Right atrium auricular region (tissue), 2 donors: ENCODE results near the gene LRRC74A. TPM values are rescaled to one million over a fixed set of nuclear protein-coding genes. Genes with fewer than 3 reads are reported as not detected.

ENCODE experiments used
- DNase-seq: peaks from one replicate; pipeline ENCODE4 v3.0.0-alpha.2; 2019; ENCODE audit warnings: low spot score
- H3K27ac ChIP-seq, 2 donors: fragments of 200-600 bp; sonication (generic); 1 replicate in 1 of 2; 2 replicates in 1 of 2; pipeline ENCODE4 v1.5.1; 2016 to 2019
- H3K27me3 ChIP-seq, 2 donors: fragments of 200-600 bp; sonication (generic); one replicate each; pipeline versions ENCODE4 v1.5.1 to v1.6.0; 2017 to 2019
- H3K36me3 ChIP-seq: fragments of 200-600 bp; sonication (generic); one replicate; pipeline ENCODE4 v1.5.1; 2016
- H3K4me1 ChIP-seq, 2 donors: fragments of 200-600 bp; sonication (generic); one replicate each; pipeline versions ENCODE4 v1.5.1 to v1.6.0; 2017 to 2019
- H3K4me3 ChIP-seq, 2 donors: fragments of 200-600 bp; sonication (generic); 1 replicate in 1 of 2; 2 replicates in 1 of 2; pipeline ENCODE4 v1.5.1; 2017 to 2019; ENCODE audit warnings: mild to moderate bottlenecking in 1 of 2, moderate library complexity in 1 of 2
- H3K9me3 ChIP-seq, 2 donors: fragments of 200-600 bp; sonication (generic); one replicate each; pipeline ENCODE4 v1.5.1; 2019
- total RNA-seq, 2 donors: library from RNA; depleted of rRNA; stranded (reverse); fragments of >200 nt; gene quantifications; one replicate each; pipeline ENCODE4 v1.1.0, GENCODE V29; 2016
- TF ChIP-seq, protein P1 (sequence below), 2 donors: fragments of 200-600 bp; sonication (generic); IDR thresholded peaks; one replicate each; pipeline ENCODE4 v1.5.1; 2019; ENCODE audit warnings: antibody characterized with exemption in 2 of 2

Gene LRRC74A
- total RNA-seq, 2 donors from 2014 or later = not detected

DNA sequence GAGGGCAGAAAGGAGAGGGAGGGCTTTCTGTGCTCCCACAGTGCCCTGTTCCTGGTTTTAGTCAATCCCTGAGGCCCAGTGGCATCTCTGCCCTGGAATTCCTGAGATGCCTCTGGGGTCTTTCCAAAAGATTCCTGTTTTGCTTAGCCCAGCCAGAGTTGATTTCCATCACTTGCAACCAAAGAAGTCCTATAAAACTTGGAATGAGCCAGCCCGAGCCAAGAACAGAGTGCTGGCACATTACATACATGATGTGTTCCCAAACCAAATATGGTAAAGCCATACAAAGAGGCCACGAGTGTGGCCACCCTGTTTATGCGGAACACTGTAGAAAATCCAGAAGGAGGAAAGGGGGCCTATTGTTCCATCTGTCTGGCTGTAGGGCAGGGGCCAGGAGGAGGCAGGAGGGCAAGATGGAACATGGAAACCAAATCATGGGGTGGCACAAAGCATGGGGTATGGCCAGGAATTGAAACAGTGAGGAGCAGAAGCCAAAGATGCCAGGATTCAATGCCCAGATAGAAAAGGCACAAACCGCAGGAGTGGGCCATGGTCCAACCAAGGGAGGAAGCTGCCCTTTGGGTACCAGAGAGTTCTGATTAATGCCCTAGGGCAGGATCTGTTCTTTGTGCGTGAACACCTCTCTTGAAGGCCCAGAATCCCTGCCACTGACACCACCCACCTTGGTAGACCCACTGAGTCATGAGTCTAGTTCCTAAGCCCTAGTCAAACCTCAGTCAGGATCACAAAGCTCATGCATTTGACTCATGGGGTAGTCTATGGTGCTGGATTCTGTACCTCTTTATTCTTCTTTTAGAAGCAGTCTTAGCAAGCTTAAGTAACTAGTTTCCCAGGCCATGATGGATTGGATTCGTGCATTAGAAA is 75.2 kb downstream of the LRRC74A start:
- no peak overlapping the region for H3K4me3 ChIP-seq
- H3K4me1 ChIP-seq = peaks cover 0 to 26% of the 10 kb centered on the region in 2 donors
- H3K27ac ChIP-seq = peak overlapping the region in 1 of 2 donors; percentile 56
- DNase-seq = no peak
- TF ChIP-seq, protein P1, sequence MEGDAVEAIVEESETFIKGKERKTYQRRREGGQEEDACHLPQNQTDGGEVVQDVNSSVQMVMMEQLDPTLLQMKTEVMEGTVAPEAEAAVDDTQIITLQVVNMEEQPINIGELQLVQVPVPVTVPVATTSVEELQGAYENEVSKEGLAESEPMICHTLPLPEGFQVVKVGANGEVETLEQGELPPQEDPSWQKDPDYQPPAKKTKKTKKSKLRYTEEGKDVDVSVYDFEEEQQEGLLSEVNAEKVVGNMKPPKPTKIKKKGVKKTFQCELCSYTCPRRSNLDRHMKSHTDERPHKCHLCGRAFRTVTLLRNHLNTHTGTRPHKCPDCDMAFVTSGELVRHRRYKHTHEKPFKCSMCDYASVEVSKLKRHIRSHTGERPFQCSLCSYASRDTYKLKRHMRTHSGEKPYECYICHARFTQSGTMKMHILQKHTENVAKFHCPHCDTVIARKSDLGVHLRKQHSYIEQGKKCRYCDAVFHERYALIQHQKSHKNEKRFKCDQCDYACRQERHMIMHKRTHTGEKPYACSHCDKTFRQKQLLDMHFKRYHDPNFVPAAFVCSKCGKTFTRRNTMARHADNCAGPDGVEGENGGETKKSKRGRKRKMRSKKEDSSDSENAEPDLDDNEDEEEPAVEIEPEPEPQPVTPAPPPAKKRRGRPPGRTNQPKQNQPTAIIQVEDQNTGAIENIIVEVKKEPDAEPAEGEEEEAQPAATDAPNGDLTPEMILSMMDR (IDR thresholded peaks at IDR 0.05) = no peak
- no peaks in the 10 kb centered on the region for H3K36me3 ChIP-seq
- no peaks in the 10 kb centered on the region for H3K9me3 ChIP-seq
- H3K27me3 ChIP-seq = no peaks in the 10 kb centered on the region

DNA sequence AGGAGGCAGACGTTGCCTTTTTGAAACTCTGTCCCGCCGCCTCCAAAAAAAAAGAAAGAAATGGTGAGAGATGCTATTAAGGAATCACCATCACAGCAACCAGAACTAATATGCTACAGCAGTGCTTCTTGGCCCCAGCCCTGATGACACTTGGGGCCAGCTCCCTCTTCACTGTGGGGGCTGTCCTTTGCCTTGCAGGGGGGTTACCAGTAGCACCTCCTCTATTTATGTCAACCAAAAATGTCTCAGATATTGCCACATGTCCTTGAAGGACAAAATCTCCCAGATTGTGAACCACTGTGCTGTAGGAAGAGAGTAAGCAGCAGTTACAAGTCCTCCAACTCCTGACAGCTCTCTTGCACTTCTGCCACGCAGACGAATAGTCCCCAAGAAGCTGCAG is 76.4 kb downstream of the LRRC74A start:
- H3K27ac ChIP-seq = peak overlapping the region in 1 of 2 donors; percentile 19
- no peaks in the 10 kb centered on the region for H3K27me3 ChIP-seq
- no peaks in the 10 kb centered on the region for H3K36me3 ChIP-seq
- TF ChIP-seq, protein P1 (IDR thresholded peaks at IDR 0.05) = no peak
- no peak overlapping the region for H3K4me3 ChIP-seq
- DNase-seq = no peak
- H3K4me1 ChIP-seq = peaks cover 0 to 26% of the 10 kb centered on the region in 2 donors
- no peaks in the 10 kb centered on the region for H3K9me3 ChIP-seq

DNA sequence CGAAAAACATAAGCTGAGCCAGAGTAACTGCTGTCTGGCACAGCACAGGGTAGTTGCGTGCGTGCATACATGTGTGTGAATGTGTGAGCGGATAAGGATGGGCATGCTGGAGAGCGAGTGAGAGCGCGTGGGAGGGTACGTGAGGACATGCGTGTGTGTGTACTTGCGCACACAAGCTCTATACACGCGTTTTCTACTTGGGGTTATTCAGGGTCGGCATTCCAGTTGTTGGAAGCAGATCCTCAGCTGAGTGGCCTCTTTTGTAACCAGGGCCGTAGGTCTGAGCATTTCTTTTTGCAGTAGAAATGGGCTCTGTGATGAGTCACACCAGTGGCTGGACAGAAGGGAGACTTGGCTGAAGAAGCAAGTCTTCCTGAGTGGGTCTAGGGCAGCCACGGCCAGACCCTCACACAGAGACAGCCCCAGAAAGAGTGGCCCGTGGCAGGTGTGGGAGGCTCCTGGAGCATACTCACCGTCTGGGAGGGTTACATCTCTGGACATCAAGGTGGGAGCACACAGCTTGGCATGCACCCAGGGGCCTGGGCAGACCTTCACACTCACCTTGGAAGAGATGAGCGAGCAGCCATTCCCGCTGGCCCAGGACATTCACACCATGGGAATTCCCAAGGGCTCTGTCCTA is 78.0 kb downstream of the LRRC74A start:
- peaks cover 0 to 26% of the 10 kb centered on the region in 2 donors for H3K4me1 ChIP-seq
- H3K36me3 ChIP-seq = no peaks in the 10 kb centered on the region
- no peaks in the 10 kb centered on the region for H3K27me3 ChIP-seq
- peak; percentile 83 for DNase-seq
- TF ChIP-seq, protein P1 (IDR thresholded peaks at IDR 0.05) = no peak
- no peaks in the 10 kb centered on the region for H3K9me3 ChIP-seq
- H3K27ac ChIP-seq = peak overlapping the region; percentile 64 to 70
- H3K4me3 ChIP-seq = no peak overlapping the region

DNA sequence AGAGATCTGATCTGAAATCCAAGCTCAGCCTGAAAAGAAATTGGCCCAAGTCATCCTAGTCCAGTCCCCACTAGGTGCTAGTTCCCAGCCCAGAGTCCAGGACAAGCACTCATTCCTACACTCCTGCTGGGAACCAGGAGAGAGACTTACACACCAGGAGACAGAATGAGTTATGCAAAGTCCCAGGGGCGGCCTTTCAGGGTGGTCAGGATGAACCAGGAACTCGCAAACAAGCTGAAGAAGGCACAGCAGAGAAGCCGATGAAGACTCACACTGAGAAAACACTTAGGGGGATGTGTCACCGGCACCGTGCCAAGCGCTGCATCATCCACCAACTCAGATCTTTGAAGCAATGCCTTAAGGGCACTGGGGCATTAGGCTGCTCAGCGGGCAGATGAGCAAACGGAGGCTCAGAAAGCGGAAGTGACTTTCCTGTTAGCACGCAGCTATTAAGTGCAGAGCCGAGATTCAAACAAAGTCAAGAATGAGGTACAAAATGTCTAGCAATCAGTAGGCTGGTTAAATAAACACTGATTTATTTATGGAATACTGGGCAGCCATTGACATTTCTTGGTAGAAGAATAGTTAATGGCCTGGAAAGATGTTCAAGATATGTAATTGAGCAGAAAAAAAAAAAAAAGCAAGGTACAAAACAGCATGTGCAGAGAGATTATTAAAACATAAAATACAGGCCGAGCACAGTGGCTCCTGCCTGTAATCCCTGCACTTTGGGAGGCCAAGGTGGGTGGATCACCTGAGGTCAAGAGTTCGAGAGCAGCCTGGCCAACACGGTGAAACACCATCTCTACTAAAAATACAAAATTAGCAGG is 78.7 kb downstream of the LRRC74A start:
- TF ChIP-seq, protein P1 (IDR thresholded peaks at IDR 0.05) = no peak
- Histone ChIP-seq H3K27me3 (no peaks in the 10 kb centered on the region), H3K36me3 (no peaks in the 10 kb centered on the region), H3K9me3 (no peaks in the 10 kb centered on the region), H3K4me1 (peaks cover 0 to 26% of the 10 kb centered on the region in 2 donors), H3K4me3 (no peak overlapping the region), H3K27ac (peak overlapping the region; percentile 64 to 70)
- peak; percentile 86 for DNase-seq

DNA sequence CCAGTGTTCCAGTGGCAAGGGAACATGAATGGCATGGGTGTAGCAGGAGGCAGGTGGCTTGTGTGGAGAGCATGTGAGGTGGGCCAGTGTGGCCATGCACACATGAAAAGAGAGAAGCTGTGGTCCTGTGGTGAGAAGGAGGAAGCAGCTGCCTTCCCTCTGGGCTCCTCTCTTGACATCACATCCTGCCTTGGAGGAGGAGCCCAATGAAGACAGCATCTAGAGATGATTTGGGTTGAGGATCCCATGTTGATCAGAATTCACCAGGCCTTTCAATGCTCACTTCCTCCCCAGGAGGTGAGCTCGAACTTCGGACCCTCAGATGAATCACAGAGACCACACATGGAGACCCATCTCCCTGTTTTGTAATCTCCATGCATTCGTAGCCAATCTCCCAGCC is 82.6 kb downstream of the LRRC74A start:
- no peak overlapping the region for H3K4me3 ChIP-seq
- H3K27ac ChIP-seq = no peak overlapping the region
- H3K36me3 ChIP-seq = no peaks in the 10 kb centered on the region
- TF ChIP-seq, protein P1 (IDR thresholded peaks at IDR 0.05) = no peak
- no peaks in the 10 kb centered on the region for H3K27me3 ChIP-seq
- peaks cover 4 to 25% of the 10 kb centered on the region in 2 donors for H3K4me1 ChIP-seq
- H3K9me3 ChIP-seq = no peaks in the 10 kb centered on the region
- DNase-seq = no peak
